HG03558 (cell line): Measurements from ENCODE around the gene BARHL1.

Experiments used
- ATAC-seq: cut with Tn5 transposase; IDR thresholded peaks from one replicate; pipeline ENCODE4 v1.9.1; 2021; ENCODE audit warnings: moderate number of reproducible peaks; ENCODE audit not compliant: unreplicated experiment; ENCODE audit errors: extremely low read depth

The BARHL1 gene

DNA sequence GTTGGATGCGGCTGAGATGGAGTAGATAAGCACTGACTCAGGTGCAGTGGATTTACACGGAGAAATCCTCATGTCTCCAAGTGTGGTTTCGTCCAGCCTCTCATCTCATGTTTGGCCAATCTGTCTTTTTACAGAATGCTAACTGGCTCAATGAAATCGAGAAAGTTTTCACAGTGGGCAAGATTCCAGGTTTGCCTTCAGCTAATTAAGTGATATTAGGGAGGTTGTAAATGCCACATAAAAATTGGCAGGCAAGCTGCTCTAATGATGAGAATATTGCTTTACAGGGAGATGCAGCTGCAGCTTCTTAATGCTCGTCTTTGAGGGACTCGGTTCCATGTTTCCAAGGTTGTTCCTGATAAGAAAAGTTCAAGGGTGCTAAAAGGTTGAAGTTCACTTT is 23.7 kb downstream of the BARHL1 start:
- no peak for ATAC-seq

DNA sequence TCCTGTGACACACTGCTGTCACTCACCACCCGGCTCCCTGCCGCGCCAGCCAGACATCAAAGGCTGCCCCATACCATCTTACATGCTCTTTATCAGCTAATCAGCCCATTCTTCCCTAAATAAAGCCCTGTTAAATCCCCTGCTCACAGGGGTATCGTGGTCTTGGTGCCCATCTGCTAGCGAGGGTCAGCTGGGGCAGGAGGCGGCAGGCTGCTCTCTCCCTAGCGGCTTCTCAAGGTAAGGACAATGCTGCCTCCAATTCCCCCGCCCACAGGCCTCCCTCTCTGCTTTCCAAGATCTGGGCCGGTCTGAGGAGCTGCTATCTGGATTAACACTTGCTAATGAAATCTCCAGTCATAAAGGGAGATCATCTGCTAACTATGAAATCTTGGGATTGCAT is 26.8 kb downstream of the BARHL1 start:
- no peak for ATAC-seq

DNA sequence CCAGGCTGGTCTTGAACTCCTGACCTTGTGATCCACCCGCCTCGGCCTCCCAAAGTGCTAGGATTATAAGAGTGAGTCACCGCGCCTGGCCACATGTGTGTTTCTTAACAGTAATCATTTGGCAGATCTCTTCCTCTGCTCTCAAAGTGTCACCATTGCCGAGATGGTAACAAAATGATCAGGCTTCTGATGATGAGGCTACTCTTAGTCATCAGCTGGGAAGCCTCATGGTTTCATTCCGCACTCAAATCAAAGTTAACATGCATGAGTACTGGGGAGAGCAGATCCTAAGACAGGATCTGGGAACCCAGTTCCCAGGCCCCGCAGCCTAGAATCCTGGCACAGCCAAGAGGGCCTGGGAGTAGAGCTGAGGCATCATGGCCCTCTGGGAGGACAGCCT is 27.4 kb downstream of the BARHL1 start:
- no peak for ATAC-seq

DNA sequence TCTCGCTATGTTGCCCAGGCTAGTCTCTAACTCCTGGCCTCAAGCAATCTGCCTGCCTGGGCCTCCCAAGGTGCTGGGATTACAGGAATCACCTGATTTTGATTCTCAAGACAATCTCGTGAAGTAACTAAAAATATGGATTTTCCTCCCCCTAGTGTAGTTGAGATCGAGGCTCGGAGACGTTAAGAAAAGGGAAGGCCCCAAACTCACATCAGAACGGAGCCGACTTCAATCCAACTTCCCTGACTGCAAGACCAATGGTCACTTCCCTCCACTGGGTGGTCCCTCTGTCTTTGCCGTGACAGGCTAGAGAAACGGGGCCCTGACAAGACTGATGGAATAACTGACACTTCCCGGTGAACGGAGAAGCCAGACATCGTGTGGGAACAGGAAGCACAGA is 28.3 kb downstream of the BARHL1 start:
- ATAC-seq = no peak

DNA sequence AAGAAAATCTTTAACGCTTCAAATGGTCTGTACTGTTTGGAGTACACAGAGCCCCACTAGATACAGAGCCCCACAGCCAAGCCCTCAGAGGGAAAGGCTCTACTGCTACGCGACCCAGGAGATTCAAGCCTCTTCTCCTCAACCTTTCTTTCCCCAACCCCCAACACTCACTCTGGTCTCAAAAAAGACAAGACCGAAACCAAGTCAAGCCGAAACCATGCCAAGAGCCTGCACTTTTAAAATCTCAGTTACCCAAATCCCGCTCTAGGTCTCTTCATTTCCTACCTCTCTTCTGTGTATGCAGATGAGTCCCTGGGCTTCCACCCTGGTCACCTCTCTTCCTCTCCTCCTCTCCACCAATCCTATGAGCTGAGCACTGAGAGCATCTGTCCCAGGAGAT is 31.9 kb downstream of the BARHL1 start:
- no peak for ATAC-seq

DNA sequence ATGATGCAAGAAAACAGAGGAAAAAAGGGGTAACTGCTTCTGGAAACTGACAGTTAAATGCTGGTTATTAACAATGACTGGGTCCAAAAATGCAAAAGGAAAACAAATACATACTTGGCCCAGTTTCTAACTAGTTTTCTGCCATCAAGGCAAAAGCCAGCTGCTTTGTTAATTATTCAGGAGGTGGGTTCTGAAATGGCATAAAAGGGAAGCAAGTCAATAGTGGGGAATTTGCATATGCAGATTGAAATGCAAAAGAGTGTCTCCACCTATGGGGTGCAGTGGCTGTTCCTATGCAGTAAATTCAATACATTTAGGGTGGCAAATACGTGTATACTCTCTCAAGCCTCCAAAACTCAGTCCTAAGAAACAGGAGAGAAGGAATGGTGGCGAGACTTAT is 33.4 kb downstream of the BARHL1 start:
- ATAC-seq = no peak

DNA sequence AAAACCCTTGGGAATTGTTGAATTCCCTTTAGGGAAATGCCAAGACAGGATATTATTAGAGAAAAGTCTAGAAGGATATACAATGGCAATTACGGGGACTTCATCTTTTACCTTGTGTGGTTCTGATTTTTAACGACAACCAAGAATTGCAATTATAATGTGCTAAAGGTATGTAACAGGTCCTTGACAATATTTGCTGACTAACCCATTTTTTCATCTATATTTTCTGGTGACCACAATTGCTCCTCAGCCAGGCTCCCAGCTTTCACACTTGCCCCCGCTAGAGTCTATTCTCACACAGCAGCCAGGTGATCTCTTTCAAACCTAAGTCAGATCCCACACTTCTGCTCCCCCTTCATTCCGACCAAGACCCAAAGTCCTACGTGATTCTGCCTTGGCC is 34.3 kb downstream of the BARHL1 start:
- ATAC-seq = no peak

DNA sequence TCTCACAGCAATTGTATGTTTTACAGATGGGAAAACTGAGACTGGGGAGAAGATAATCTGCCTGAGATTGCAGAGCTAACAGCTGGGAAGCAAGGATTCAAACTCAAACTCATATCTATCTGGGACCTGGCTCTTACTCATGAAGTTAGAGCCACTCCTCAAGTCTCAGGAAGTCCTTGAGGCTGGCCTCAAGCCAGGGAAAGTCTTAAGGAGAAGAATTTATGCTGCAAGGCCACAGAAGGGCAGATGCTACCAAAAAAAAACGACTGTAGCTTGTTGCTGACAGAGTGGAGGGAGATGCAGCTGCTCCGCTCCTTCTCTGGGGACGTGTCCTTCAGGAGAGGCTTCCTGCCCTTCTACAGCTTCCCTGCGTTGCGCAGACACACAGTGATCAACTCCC is 39.8 kb downstream of the BARHL1 start:
- no peak for ATAC-seq

DNA sequence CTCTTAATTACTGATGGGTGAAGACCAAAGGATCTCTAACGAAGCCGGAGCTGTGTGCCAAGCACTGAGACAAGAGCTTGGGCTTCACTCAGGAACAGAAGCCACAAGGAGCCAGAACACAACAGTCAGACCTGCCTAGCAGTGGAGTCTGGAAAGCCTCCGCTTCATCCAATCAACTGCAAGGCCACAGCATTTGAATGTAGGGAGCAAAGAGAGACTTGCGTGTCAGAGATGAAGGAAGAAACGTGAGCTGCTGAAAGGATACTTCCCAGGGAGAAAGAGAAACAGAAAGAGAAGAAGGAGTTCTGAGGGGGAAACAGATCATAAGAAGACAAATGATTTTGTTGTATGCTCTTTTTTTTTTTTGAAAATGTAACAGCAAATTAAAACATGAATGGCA is 43.9 kb downstream of the BARHL1 start:
- no peak for ATAC-seq

DNA sequence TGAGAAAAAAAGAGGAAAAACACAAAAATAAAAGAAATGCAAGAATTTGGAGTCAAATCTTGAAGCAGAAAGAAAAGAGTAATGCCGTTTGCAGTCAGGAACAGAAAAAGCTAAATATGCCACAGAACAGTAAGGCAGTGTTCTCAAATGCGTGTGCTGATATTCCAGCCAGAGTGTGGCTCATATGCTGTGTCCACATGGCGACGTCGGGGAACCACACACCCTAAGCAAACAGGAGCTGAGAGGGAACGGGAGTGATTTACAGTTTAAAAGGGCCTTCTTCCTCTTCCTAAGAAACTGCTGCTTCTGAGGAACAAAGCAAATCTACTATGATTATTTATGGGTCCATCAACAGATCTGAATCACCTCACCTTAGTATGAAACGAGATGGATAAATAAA is 44.7 kb downstream of the BARHL1 start:
- ATAC-seq = no peak

DNA sequence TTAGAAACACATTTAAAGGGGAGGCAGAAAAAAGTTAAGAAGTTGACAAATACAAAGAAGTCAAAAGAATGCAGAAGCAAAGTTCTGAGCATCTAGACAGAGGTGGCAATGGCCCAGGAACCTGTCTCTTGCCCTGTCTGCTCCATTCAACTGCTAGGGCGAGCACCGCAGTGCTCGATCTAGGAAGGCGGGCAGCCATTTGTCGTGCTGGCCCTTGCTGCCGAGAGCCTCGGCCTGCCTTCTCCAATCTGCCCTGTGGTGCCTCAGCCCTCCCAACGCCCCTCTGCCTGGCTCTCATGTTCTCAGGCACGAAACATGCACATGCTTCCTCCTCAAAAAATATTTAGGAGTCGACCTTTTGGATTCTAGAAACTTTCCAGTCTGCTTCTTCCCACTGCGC is 45.2 kb downstream of the BARHL1 start:
- no peak for ATAC-seq

DNA sequence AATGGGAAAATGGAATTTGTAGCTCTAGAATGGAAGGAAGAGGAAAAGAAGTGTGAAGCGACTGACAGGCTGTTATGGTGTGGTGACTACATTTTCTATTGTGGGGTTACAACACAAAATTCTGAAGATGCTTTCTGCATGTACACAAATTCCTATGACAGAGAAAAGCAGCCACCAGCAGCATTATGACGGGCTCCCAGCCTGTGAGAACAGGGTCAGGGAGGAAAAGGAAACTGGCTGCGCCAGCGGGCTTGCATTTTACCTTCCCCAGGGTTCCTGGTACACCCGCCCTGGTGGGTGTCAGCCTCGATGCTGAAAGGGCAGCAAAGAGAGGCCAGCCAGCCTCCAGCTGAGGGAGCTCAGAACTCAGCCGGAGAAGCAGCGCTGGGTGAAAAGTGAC is 46.3 kb downstream of the BARHL1 start:
- ATAC-seq = no peak

DNA sequence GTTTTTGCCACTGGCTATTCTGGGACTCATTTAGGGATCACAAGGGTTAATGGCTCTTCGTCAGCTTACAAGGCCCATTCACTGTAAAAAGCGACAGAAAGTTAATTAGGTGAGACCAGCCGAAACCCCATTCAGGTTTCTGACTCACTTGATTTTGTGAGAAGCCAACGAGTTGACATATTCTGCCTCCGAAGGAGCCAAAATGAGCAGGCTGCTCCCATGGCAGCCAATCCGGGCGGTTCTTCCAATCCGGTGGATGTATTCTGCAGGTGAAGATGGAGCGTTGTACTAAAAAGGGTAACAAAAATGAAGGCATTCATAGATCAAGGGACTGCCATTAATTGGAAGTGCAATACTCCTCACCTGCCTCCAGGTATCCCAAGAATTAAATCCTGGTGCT is 47.7 kb downstream of the BARHL1 start:
- ATAC-seq = no peak

DNA sequence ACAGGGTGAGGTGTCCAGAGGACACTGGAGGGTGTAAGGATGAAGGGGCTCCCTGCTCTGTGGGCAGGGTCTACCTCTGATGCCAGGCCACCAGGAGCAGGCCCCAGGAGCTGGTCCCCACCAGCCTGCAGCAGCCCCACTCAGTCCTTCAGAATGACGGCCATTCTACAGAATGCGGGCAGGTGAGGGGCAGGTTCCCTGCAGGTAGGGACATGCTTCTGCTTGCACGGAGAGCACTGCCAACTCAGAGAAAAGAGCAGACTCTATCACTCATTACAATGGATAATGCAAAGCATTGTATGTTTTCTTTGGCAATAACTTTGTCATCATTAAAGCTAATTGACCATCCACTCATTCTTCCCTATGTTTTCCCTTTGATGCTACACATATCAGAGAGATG is 48.4 kb downstream of the BARHL1 start:
- no peak for ATAC-seq

DNA sequence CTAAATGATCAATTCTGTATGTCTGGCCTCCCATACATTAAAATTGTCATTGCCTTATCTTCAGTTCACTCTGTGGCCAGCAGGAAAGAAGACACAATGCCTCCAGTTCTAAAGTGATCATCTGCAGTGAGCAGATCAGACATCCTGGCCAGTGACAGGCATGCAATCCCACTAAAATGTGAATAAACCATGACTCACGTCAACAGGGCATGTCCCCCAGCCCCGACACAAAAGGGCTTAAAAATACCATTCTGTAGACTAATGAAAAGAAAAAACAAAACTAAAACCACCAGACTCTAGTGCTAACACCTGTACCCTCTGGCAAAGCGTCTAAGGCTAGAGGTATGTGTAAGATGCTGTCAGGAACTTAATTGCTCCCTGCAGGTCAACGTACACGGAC is 48.9 kb downstream of the BARHL1 start:
- no peak for ATAC-seq

DNA sequence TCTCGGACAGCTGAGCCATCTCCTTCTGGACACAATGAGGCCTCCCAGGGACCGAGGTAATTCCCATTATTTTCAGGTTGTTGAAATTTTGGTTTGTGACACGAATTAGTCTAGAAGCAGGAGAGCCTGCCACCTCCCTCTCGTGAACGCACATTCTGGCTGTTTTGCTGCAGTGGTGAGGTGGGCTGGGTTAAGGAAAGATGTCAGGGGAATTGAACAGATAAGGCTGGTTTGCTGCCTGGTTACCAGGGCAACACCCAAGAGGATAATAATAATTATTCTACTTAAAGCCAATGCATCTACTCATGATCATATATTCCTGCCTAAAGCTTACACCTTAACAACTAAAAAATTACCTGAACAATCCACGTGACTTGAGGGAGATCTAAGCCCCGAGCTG is 49.3 kb downstream of the BARHL1 start:
- ATAC-seq = no peak

DNA sequence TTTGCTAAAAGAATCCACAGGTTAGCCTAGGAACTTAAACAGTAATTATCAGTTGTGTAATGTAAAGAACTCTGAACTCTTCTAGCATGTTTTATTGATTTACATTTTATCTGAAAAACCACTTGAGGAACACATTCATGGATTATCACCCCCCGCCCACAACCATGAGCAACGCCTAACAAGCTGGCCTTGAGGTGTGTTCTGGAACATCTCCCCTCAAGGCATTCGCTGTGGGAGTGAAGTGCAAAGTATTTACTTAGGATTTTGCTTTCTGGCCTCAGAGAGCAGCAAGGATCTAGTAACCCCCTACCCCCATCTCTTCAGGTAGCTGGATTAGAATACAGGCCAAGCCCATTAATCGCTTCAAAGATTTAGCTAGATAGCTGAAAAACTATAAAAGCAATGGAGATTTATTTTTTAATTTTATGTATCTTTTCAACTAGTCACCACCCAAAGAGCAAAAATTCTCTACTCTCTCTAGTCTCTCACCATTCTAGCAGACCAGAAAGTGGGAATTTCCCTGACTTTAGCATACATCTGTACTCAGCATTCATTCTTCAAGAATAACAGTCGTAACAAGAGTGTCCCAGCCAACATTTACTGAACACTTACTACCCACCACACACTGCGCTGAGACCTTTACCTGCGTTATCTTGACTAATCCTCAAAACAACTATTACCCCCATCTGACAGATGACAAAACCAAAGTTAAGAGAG is 50.2 kb downstream of the BARHL1 start:
- ATAC-seq = no peak

DNA sequence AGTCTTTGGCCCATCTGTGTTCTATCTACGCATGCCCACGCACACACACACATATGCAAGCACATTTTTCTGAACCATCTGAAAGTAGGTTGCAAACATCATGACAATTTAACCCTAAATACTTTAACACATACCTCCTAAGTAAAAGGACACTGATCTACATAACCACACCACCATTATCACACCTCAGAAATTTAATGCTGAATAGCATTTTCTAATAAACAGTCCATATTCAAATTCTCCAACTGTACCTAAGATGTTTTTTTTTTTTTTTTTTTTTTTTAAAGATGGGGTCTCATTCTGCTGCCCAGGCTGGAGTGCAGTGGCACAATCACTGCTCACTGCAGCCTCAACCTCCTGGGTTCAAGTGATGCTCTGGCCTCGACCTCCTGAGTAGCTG is 51.9 kb downstream of the BARHL1 start:
- ATAC-seq = no peak

DNA sequence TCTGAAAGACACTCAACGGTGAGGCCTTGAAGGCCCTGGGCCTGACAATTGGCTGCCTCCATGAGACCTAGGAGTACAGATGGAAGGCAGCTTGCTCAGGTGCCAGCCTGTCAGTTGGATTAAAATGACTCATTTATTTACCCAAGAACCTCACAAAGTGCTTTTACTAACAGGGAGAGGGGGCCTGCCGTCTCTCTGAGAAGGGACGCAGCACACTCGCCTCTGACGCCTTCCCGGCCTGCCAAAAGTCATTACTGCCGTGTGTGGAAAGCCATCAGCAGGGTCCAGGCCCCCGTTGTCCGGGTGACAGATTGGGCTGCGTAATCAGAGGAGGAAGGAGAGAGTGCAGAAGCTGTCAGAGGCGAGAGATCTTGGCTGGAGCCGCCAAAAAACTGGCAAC is 54.9 kb downstream of the BARHL1 start:
- ATAC-seq = no peak

DNA sequence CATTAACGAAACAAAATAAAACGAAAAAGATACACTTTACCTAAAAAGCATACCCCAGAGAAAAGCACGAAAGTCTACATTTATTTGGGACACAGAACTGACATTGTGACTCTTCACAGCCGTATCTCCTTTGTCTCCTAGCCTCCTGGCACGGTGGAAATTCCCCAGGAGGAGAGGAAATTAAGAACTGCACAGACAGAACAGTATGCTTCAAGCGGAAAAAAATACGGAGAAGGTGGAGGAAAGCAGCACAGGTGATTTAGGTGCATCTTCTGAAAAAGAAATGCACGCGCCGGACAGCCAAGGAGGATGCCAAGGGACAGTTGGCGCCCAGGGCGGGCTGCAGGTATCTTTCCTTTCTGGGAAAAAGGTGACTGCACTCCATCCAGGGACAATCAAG is 55.4 kb downstream of the BARHL1 start:
- no peak for ATAC-seq

DNA sequence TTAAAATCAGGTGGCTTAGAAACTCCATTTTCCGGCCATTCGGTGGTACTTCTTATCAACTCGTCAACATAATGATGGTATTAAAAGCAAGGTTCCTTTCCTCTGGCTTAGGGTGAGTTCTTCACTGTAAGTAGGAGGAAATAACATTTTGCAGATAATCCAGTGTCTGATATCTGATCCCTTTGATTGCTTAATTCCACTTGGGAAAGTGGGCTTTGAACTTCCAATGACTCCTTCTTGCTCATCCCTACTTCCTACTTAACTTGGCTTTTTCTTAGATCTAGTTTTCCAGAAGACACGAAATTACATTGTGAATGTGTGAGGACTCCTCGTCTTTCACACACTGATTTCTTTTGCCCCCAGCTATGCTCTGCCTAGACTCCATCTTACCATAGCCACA is 55.8 kb downstream of the BARHL1 start:
- ATAC-seq = no peak

DNA sequence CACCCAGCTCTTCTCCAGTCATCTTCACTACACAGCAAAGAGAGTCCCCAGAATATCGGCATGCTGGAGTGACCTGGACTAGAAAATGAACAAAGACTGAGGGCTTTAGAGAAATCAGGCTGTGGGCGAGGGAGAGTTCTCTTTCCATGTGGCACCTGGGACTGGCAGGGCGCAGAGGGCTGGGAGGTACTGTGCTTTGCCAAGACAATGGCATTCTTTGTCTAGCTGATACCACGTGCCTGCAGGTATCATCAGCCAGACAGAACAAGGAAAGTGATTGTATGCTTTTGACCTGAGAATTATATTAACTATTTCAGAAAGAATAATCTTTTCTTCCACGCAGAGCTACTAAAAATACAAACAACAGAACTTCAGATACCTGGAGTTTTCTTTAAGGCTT is 56.9 kb downstream of the BARHL1 start:
- no peak for ATAC-seq
